Measurements from ENCODE around the gene KDM3A. TPM values are rescaled to one million over a fixed set of nuclear protein-coding genes. Genes with fewer than 3 reads are reported as not detected.

Gene KDM3A, protein sequence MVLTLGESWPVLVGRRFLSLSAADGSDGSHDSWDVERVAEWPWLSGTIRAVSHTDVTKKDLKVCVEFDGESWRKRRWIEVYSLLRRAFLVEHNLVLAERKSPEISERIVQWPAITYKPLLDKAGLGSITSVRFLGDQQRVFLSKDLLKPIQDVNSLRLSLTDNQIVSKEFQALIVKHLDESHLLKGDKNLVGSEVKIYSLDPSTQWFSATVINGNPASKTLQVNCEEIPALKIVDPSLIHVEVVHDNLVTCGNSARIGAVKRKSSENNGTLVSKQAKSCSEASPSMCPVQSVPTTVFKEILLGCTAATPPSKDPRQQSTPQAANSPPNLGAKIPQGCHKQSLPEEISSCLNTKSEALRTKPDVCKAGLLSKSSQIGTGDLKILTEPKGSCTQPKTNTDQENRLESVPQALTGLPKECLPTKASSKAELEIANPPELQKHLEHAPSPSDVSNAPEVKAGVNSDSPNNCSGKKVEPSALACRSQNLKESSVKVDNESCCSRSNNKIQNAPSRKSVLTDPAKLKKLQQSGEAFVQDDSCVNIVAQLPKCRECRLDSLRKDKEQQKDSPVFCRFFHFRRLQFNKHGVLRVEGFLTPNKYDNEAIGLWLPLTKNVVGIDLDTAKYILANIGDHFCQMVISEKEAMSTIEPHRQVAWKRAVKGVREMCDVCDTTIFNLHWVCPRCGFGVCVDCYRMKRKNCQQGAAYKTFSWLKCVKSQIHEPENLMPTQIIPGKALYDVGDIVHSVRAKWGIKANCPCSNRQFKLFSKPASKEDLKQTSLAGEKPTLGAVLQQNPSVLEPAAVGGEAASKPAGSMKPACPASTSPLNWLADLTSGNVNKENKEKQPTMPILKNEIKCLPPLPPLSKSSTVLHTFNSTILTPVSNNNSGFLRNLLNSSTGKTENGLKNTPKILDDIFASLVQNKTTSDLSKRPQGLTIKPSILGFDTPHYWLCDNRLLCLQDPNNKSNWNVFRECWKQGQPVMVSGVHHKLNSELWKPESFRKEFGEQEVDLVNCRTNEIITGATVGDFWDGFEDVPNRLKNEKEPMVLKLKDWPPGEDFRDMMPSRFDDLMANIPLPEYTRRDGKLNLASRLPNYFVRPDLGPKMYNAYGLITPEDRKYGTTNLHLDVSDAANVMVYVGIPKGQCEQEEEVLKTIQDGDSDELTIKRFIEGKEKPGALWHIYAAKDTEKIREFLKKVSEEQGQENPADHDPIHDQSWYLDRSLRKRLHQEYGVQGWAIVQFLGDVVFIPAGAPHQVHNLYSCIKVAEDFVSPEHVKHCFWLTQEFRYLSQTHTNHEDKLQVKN (N-terminal part only)
- total RNA-seq: 21.3 and 24.4 TPM in 2 replicates

DNA sequence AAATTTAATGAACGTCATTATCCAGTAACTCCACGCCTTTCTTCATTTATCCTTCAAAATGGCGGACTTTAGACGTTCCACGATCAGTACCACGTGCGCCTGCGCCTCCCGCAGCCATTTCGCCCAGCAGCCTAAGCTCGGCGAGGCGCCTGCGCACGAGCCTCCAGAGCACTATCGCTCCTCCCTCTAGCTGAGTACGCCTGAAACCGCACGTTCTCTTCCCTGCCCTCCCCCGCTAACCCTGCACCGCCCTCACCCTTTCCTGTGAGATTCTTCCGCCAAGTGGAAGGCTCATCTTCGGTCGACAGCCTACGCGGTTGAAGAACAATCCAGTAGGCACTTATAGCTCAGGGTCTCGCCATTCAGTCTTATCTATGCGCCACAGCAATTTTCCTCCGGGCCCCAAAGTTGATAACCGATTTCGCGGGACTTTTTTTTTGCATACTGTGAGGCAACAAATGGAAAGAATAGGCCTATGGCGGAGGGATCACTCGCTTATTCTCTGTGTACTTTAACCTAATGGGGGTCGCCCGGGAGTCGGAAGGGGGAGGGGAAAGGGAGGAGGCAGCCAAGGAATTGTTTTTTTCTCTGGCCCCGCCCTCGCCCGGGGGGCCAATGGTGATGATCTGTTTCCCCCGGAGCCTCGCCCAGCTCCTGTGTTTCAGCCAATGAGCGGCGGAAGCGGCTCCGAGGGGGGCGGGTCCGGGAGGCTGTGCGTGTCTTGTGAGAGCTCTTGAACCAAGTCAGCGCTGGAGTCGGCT, at the start of gene KDM3A:
Gene KDM3A, plus strand, starts transcription at position 741 of the 761 bp plus-strand sequence. CDS start 677 bp downstream, outside the sequence.

Other genes with a start within 250 kb of the KDM3A start
- gene IMMT, start 245.9 kb upstream of the KDM3A start, total RNA-seq: 45.5 and 67.5 TPM in 2 replicates
- 39.0 and 49.2 TPM in 2 replicates for gene MRPL35, start 241.9 kb upstream of the KDM3A start, total RNA-seq
- gene REEP1, start 103.7 kb upstream of the KDM3A start, total RNA-seq: 0.15 TPM in 1 of 2 replicates, not detected in the other
- 78.2 and 139 TPM in 2 replicates for gene CHMP3, start 122.1 kb downstream of the KDM3A start, total RNA-seq
- gene RNF103, start 182.5 kb downstream of the KDM3A start, total RNA-seq: 16.9 and 17.7 TPM in 2 replicates

Measured in smooth muscle cell of trachea (primary cell).